Gastroesophageal sphincter (tissue), 3 donors: ENCODE results near the gene HIRA.

Experiments used
- EP300 ChIP-seq: sonication (generic); formaldehyde crosslinking; IDR thresholded peaks from one replicate; pipeline ENCODE4 v1.6.1; 2017; ENCODE audit warnings: antibody characterized with exemption, mild to moderate bottlenecking
- POLR2A ChIP-seq, 2 donors: fragments of 450-650 bp; IDR thresholded peaks; one replicate each; pipeline ENCODE4 v1.6.1; 2017; ENCODE audit warnings: antibody characterized with exemption in 2 of 2, mild to moderate bottlenecking in 2 of 2, moderate library complexity in 1 of 2
- POLR2AphosphoS5 ChIP-seq: sonication (generic); formaldehyde crosslinking; IDR thresholded peaks from one replicate; pipeline ENCODE4 v1.6.1; 2017; ENCODE audit warnings: antibody characterized with exemption
- TF ChIP-seq, protein P1 (sequence below), 4 experiments: fragments of 200-600 bp in 2 of 4; fragments of 450-650 bp in 2 of 4; sonication (generic) in 1 of 4; IDR thresholded peaks; one replicate each; pipeline ENCODE4 v1.5.1; 2017 to 2019; ENCODE audit warnings: antibody characterized with exemption in 4 of 4, mild to moderate bottlenecking in 2 of 4, moderate library complexity in 2 of 4

DNA sequence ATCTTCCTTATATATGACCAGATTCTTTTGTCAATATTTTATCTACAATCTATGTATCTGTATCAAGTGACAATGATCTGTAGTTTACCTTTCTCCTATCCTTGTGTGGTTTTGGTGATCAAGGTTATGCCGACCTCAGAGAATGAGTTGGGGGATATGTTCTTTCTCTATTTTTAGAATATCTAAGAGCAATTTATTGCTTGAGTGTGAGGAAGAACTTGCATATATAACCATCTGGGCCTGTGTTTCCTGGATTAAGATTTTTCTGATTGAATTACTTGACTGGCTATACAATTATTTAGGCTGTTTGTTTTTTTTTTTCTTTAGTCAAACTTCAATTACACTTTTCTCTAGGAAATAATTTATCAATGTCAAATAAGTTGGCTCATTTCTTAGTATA lies 30.0 kb upstream of the HIRA start:
- TF ChIP-seq, protein P1, sequence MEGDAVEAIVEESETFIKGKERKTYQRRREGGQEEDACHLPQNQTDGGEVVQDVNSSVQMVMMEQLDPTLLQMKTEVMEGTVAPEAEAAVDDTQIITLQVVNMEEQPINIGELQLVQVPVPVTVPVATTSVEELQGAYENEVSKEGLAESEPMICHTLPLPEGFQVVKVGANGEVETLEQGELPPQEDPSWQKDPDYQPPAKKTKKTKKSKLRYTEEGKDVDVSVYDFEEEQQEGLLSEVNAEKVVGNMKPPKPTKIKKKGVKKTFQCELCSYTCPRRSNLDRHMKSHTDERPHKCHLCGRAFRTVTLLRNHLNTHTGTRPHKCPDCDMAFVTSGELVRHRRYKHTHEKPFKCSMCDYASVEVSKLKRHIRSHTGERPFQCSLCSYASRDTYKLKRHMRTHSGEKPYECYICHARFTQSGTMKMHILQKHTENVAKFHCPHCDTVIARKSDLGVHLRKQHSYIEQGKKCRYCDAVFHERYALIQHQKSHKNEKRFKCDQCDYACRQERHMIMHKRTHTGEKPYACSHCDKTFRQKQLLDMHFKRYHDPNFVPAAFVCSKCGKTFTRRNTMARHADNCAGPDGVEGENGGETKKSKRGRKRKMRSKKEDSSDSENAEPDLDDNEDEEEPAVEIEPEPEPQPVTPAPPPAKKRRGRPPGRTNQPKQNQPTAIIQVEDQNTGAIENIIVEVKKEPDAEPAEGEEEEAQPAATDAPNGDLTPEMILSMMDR (IDR thresholded peaks at IDR 0.05) = no peak
- TF ChIP-seq POLR2AphosphoS5 (no peak), POLR2A (IDR thresholded peaks at IDR 0.05) (no peak), EP300 (no peak)
